ENCODE results near the gene COPS4. TPM values are rescaled to one million over a fixed set of nuclear protein-coding genes. Genes with fewer than 3 reads are reported as not detected.

COPS4 gene
- total and polyA plus RNA-seq, 2 of the 8 experiments (the other 6 are each of a cell fraction or from before 2014, with no cell fraction given): 14.9 to 28.3 TPM

DNA sequence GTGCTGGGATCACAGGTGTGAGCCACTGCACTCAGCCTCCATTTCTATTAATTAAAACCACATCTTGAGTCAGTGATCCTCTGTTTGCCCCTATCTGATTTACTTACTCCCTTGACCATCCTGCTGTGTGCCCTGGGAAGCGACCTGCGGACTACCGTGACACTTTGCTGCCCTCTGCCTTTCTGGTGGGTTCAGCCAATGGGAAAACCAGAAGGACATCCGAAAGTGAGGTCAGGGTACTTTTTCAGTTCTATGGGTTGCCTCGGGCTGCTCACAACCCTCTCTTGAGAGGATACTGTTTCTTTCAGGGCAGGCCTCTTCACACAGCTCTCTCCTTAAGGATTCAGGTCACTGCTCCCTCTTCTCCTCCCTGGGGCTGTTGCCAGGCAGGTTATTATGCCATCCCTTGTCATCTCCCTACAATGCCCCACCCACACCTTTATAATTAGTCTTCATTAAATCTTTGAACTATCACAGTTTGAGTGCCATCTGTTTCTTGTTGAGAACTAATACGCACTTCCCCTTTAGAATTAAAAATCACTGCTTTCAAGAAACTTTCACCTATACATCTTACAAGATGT, 58.2 kb downstream of the COPS4 start:
- Histone ChIP-seq H3K18ac (ENCODE audit: extremely low read depth, low read length) (no peak overlapping the region), H2AK5ac (ENCODE audit: low read depth, low read length) (no peak overlapping the region), H3K79me2 (ENCODE audit: control insufficient read depth in 1 of 2, insufficient read depth in 2 of 2, low read length in 2 of 2) (no peaks in the 10 kb centered on the region), H3K4ac (replicated peaks; ENCODE audit: insufficient read length, low read depth, low read length) (no peak overlapping the region), H3K27ac (ENCODE audit: low read depth, low read length) (no peak overlapping the region), H2BK5ac (ENCODE audit: low read depth, low read length) (no peak overlapping the region), H3K4me1 (replicated peaks in 1 of 4; ENCODE audit: control insufficient read depth in 3 of 4, insufficient read depth in 4 of 4, low read length in 3 of 4) (no peaks in the 10 kb centered on the region), H3K27me3 (replicated peaks in 1 of 4; ENCODE audit: control insufficient read depth in 3 of 4, extremely low read depth in 1 of 4, insufficient read depth in 3 of 4, low read length in 3 of 4) (no peaks in the 10 kb centered on the region), H2BK12ac (ENCODE audit: low read depth, low read length) (no peak overlapping the region), H3K4me3 (ENCODE audit: extremely low read depth in 1 of 4, insufficient read depth in 2 of 4, low read depth in 3 of 4, low read length in 4 of 4) (no peak overlapping the region), H3K23me2 (ENCODE audit: low read depth, low read length) (no peaks in the 10 kb centered on the region), H3K36me3 (ENCODE audit: control insufficient read depth in 2 of 4, insufficient read depth in 4 of 4, low read length in 3 of 4) (no peaks in the 10 kb centered on the region), H4K8ac (ENCODE audit: extremely low read depth, insufficient read depth, low read length) (no peak overlapping the region), H3K14ac (ENCODE audit: insufficient read length) (no peak overlapping the region), H4K20me1 (replicated peaks in 1 of 2; ENCODE audit: control insufficient read depth in 1 of 2, insufficient read depth in 2 of 2, low read length in 2 of 2) (no peaks in the 10 kb centered on the region), H3K23ac (ENCODE audit: insufficient read length) (no peak overlapping the region), H2BK120ac (replicated peaks; ENCODE audit: low read depth, low read length) (no peak overlapping the region), H4K91ac (replicated peaks; ENCODE audit: insufficient read length, low read length) (no peak overlapping the region), H2BK15ac (ENCODE audit: low read length) (no peak overlapping the region), H3K9me3 (ENCODE audit: insufficient read depth in 2 of 2, low read depth in 1 of 2, low read length in 1 of 2) (no peaks in the 10 kb centered on the region), H3K4me2 (ENCODE audit: insufficient read depth in 1 of 2, low read depth in 2 of 2, low read length in 2 of 2) (no peak overlapping the region), H2AFZ (ENCODE audit: low read length) (peak overlapping the region; percentile 26; the same call in 1 of the 2 replicates), H4K5ac (ENCODE audit: insufficient read length, low read depth, low read length) (no peak overlapping the region), H3K56ac (replicated peaks; ENCODE audit: insufficient read length, low read depth, low read length) (no peak overlapping the region), H3K9ac (replicated peaks in 1 of 4; ENCODE audit: extremely low read depth in 1 of 4, low read depth in 3 of 4, low read length in 3 of 4) (no peak overlapping the region), H3K79me1 (ENCODE audit: low read depth, low read length) (no peaks in the 10 kb centered on the region), H2BK20ac (ENCODE audit: low read length) (no peak overlapping the region)
- 59% methylated on average over 6 of the region's 6 CpGs; no CpG with 5 or more reads in 1 of the 2 experiments for WGBS, 2 experiments (ENCODE audit: extremely low coverage in 1 of 2, insufficient coverage in 1 of 2, insufficient read length in 1 of 2, insufficient replicate concordance in 2 of 2, low coverage in 1 of 2, low lambda C conversion rate in 2 of 2, missing lambda C conversion rate in 1 of 2)
- no peak for DNase-seq (ENCODE audit: low read depth in 1 of 2, low spot score in 2 of 2)
- FAIRE-seq: peak; percentile 76
- POLR2A ChIA-PET (ENCODE audit: partially characterized antibody): interaction anchor here (0.6 to 1.0 kb wide), 2 partner anchors 17 to 1005 kb away, joined by 5 read pairs; no protein-coding TSS in a partner anchor
- CTCF ChIA-PET (ENCODE audit: partially characterized antibody): interaction anchor here (0.9 to 2.1 kb wide), 10 partner anchors 7 to 187 kb away, joined by 3 to 6 read pairs (median 3); no protein-coding TSS in a partner anchor
- no peak for TF ChIP-seq GABPA (IDR thresholded peaks at IDR 0.05; ENCODE audit: borderline replicate concordance, insufficient read depth, low read length)
- TF ChIP-seq, protein P1, sequence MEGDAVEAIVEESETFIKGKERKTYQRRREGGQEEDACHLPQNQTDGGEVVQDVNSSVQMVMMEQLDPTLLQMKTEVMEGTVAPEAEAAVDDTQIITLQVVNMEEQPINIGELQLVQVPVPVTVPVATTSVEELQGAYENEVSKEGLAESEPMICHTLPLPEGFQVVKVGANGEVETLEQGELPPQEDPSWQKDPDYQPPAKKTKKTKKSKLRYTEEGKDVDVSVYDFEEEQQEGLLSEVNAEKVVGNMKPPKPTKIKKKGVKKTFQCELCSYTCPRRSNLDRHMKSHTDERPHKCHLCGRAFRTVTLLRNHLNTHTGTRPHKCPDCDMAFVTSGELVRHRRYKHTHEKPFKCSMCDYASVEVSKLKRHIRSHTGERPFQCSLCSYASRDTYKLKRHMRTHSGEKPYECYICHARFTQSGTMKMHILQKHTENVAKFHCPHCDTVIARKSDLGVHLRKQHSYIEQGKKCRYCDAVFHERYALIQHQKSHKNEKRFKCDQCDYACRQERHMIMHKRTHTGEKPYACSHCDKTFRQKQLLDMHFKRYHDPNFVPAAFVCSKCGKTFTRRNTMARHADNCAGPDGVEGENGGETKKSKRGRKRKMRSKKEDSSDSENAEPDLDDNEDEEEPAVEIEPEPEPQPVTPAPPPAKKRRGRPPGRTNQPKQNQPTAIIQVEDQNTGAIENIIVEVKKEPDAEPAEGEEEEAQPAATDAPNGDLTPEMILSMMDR (IDR thresholded peaks at IDR 0.05; ENCODE audit: control extremely low read depth in 1 of 3, insufficient read depth in 1 of 3, low read depth in 1 of 3, low read length in 3 of 3): peak; percentile 55 to 63 (median 62)
- no peak for TF ChIP-seq TAF1 (IDR thresholded peaks at IDR 0.05; ENCODE audit: low read depth, low read length)
- no peak for TF ChIP-seq SAP30 (IDR thresholded peaks at IDR 0.05; ENCODE audit: insufficient read depth, insufficient replicate concordance, low read length)
- no peak for TF ChIP-seq RXRA (IDR thresholded peaks at IDR 0.05; ENCODE audit: insufficient read depth, low read depth, low read length)
- no peak for TF ChIP-seq SIX5 (IDR thresholded peaks at IDR 0.05; ENCODE audit: low read depth, low read length)
- TF ChIP-seq, protein P2, sequence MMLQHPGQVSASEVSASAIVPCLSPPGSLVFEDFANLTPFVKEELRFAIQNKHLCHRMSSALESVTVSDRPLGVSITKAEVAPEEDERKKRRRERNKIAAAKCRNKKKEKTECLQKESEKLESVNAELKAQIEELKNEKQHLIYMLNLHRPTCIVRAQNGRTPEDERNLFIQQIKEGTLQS (IDR thresholded peaks at IDR 0.05; ENCODE audit: insufficient read depth, low read depth, low read length): no peak
- TF ChIP-seq SIRT6 (IDR thresholded peaks at IDR 0.05; ENCODE audit: low read length): no peak
- TF ChIP-seq CHD2 (IDR thresholded peaks at IDR 0.05; ENCODE audit: low read length): no peak
- TF ChIP-seq KDM4A (IDR thresholded peaks at IDR 0.05; ENCODE audit: low read depth, low read length, severe bottlenecking): no peak
